Right lung (tissue), 5 donors: ENCODE results near the gene PCGF3. TPM values are rescaled to one million over a fixed set of nuclear protein-coding genes. Genes with fewer than 3 reads are reported as not detected.

Experiments
- polyA plus RNA-seq, 5 donors: library from polyadenylated mRNA; unstranded; fragments of 120-200 nt; gene quantifications; one replicate each; pipeline versions ENCODE4 v1.2.1 to v1.2.3, GENCODE V29; 2013; ENCODE audit warnings: inconsistent platforms in 1 of 5, low replicate concordance in 1 of 5; ENCODE audit not compliant: insufficient read length in 5 of 5, insufficient read depth in 1 of 5

Gene PCGF3
- polyA plus RNA-seq, 5 donors: 73.6 to 109 (median 91.4) TPM

Other genes starting within 250 kb of the PCGF3 start
- gene ZNF721, start 206.7 kb upstream of the PCGF3 start, polyA plus RNA-seq: 10 to 100 TPM; 24.2 to 44.9 (median 44.1) TPM
- gene PIGG, start 206.6 kb upstream of the PCGF3 start, polyA plus RNA-seq: 10 to 100 TPM; 63.4 to 93.6 (median 73.9) TPM
- under 1 TPM in 1 of 5 donors, not detected in 4; 0.05 TPM for gene TMEM271, start 129.5 kb upstream of the PCGF3 start, polyA plus RNA-seq
- gene PDE6B, start 80.3 kb upstream of the PCGF3 start, polyA plus RNA-seq: 10 to 100 TPM; 15.0 to 19.0 (median 16.1) TPM
- gene ATP5ME, start 31.6 kb upstream of the PCGF3 start, polyA plus RNA-seq: 100 to 1,000 TPM; 174 to 273 (median 191) TPM
- gene MYL5, start 31.3 kb upstream of the PCGF3 start, polyA plus RNA-seq: 10 to 100 TPM; 16.7 to 56.3 (median 17.4) TPM
- gene SLC49A3, start 16.7 kb upstream of the PCGF3 start, polyA plus RNA-seq: 10 to 100 TPM in 2 of 5 donors, 1 to 10 TPM in 3; 4.6 to 12.5 (median 8.0) TPM
- 1 to 10 TPM in 4 of 5 donors, under 1 TPM in 1; 0.84 to 2.7 (median 1.1) TPM for gene CPLX1, start 120.3 kb downstream of the PCGF3 start, polyA plus RNA-seq
- gene GAK, start 226.5 kb downstream of the PCGF3 start, polyA plus RNA-seq: 10 to 100 TPM; 37.5 to 62.9 (median 52.1) TPM
- 10 to 100 TPM; 24.8 to 32.4 (median 28.5) TPM for gene TMEM175, start 226.6 kb downstream of the PCGF3 start, polyA plus RNA-seq